GM21367 (cell line): Measurements from ENCODE around the gene CBR3.

Source experiments
- ATAC-seq: cut with Tn5 transposase; IDR thresholded peaks from one replicate; pipeline ENCODE4 v1.9.1; 2021; ENCODE audit not compliant: unreplicated experiment

Gene CBR3

DNA sequence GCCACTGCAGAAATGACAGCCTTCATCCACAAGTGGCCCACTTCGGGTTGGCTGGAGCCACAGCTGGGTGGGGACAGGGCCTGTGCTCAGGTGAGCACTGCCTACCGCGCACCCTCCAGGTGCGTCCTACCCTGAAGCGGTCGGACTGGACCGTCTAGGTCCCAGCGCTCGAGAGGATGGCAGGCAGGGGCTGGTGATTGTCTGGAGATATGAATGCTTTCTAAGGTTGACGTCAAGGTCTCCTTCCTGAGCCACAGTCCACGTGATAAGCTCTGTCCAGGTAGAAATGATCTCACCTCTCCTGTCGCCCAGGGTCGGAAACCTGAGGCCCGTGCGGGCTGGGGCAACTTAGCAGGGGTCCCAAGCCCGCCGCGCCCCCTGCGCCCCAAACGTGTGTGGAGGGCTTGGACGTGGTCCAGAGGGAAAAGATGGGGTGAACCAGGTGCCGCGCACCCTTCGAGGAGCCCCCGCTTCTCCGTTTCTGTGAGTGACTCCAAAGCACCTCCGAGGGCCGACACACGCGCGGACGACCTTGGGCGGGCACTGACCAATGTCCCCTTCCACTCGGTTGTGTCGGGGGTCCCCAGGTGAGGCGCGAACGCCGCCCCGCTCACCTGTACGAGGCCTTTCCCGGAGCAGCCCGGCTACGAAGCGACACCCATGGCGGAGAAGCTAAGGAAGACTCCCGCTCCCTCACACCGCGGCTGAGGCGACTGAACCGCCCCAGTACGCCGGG is 20.9 kb downstream of the CBR3 start:
- ATAC-seq = no peak

DNA sequence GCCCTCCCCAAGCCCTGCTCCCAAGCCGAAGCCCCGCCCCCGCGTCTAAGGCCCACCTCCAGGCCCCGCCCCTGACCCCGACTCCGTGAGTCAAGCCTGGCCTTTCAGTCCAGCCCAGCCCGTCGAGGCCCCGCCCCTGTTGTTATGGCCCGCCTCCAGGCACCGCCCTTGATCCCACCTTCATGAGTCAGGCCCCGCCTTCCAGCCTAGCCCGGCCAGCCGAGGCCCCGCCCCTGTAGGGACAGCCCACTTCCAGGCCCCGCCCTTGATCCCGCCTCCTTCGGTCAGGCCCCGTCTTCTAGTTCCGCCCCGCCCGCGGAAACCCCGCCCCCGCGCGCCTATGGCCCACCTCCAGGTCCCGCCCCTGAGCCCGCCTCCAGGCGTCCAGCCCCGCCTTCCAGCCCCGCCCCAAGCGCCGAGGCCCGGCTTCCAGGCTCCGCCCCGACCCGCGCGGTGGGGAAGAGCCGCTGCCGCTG is 21.5 kb downstream of the CBR3 start:
- peak; percentile 80 for ATAC-seq

DNA sequence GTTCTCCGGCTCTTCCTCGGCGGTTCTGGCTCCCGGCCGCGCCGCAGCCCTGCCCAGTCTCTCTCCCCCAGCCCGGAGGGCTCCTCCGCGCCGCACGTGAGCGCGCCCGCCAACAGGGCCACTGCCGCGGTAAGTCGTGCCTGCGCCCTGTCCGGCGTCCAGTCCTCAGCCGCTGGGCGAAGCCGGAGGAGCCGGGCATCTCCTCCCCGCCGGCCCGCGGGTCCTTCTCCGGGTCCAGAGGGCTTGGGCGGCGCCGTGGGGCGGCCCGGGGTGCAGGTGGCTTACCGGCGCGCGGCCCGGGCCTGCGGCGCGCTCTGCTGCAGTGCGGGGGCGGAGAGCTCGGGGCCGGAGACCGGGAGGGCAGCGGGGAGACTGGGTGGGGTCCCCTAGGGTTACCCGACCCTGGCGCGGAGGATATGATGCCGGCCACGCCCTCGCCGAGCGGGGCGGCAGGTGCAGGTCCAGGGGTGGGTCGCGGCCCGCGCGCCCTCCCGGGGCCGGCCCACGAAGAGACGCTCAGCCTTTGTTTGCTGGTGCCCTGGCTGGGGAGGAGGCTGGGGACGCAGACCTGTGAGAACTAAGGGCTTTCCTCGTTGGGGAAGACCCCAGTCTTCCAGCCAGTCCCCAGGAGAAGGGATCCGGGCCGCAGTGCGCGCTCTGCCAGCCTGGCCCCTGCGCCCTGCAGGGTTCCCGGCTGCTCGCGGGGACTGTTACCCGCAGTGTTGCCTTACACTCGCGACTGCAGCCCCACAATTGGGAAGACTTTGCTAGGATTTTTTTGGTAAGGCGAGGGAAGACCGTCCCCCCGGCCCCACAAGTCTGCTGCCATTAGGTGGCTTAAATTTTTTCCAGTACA is 22.2 kb downstream of the CBR3 start, which contains the start of gene DOP1B:
TSS of gene DOP1B (plus strand) at position 10 of the 856 bp plus-strand sequence. CDS start 7,910 bp downstream, outside the sequence.
- peak; percentile 19 for ATAC-seq

DNA sequence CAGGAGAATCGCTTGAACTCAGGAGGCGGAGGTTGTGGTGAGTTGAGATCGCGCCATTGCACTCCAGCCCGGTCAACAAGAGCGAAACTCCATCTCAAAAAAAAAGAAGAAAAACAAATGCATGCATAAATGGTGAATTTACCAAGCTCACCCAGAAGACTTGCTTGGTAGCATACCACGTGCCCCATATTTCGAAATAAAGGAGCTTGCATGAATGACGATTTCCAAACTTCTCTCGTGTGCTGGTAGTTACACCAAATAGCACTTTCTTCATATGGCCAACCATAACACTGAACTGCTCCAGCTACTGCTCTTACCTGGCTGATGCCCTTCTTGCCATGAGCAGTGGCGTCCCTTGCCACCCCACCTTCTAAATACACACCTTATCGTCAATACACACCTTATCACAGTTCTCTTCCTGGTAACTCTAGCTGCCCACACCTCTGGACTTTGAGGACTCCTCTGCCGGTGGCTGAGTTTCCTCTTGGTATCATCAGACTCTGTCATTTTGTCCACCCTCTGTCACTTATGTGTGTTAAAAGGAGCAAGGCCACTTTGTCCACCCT is 24.6 kb downstream of the CBR3 start:
- ATAC-seq = no peak

DNA sequence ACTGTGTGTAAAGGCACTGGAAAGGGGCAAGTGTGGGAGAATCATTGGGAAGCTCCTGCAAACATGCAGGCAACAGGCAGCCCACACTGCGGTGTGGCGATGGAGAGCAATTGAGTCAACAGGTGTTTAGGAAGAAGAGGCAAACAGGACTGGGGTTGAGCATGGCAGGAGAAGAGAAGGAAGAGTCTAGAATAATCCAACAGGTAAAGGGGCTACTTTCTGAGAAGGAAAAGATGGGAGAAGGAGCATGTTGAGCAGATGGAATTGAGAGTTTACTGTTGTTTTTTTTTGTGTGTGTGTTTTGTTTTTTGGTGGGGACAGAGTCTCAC is 25.9 kb downstream of the CBR3 start:
- no peak for ATAC-seq

DNA sequence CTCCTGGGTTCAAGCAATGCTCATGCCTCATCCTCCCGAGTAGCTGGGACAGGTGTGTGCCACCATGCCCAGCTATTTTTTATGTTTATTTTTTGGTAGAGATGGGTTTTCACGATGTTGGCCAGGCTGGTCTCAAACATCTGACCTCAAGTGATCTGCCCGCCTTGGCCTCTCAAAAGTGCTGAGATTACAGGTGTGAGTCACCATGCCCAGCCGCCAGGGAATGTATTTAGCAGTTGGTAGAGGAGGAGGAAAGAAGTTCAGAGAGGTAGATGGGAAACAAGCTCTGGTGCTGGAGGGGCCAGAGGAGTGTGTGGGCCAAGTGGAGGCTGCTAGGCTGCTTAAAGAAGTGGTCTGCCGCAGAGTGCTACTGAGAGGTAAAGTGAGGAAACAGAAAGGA is 27.8 kb downstream of the CBR3 start:
- no peak for ATAC-seq

DNA sequence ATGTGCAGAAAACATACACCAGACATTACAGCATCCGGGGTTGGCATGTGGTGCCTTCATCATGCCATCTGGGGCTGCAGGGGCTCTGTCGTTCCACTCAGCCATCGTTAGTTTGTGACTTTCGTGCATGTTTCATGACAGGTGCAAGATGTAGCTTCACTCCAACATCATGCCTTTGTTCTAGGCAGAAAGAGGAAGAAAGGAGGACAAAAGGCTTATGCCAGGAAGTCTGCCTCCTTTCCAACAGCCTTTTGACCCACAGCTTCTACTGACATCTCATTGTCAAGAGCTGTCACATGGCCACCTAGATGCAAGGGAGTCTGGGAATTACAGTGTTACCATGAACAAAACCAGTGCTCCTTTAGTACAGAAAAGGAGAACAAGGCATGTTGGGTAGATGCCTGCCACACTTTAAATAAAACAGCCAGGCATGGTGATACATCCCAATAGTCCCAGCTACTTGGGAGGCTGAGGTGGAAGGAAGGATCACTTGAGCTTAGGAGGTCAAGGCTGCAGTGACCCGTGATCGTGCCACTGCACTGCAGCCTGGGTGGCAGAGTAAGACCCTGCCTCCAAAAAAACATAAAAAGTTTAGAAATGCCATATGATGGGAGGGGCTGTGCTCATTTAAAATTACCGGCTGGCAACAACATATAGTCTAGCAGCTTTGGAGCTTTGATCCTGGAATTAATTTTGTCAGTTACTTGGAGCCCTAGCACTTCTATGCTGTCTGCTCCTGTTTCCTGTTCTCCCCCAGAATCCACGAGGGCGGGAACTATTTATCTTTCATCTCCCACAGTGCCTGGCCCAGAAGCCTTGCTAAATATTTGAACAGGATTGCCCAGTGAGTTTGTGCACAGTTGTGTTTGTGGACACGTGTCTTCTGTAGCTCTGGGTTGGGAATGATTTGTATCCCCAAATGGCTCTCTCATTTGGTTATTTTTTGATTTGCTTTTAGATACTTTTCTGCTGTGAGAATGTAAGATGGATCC is 29.2 kb downstream of the CBR3 start:
- no peak for ATAC-seq

DNA sequence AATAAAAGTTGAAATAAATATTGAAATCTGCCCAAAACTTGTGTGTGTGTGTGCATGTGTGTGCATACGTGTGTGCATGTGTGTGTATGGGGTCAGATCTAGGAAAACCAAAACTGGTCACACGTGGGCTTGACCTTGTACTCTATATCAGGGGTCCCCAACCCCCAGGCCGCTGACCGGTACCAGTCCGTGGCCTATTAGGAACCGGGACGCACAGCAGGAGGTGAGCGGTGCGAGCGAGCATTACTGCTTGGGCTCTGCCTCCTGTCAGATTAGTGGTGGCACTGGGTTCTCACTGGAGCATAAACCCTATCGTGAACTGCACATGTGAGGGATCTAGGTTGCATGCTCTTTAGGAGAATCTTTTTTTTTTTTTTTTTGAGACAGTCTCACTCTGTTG is 30.5 kb downstream of the CBR3 start:
- no peak for ATAC-seq

DNA sequence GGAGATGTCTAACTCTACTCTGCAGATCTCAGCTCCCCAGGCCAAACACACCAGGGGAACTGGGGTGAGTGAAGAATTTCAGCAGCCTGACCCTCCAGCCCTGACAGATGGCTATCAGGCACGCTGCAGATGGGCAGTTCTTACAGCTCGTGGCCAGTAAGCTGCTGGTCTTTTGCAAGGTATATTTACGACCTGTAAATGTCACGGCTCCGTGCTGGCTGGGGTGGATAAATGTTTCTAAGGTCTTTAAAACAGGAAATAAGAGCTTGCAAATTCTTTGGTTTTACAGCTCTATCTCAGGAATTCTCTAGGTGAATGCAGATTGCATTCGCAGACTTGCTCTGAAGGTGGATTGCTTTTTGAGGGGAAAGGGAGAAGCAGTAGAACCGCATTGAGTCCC is 31.8 kb downstream of the CBR3 start:
- no peak for ATAC-seq

DNA sequence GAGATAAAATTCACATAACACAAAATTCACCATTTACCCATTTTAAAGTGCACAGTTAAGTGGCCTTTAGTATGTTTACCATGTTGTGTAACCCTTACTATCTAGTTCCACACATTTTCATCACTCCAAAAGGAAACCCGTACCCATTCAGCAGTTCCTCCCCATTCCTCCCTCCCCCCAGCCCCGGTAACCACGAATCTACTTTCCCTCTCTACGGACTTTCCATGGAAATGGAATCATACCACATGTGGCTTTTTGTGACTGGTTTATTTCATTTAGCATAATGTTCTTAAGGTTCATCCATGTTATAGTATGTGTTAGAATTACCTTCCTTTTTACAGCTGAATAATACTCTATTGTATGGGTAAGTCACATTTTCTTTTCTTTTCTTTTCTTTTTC is 32.7 kb downstream of the CBR3 start:
- no peak for ATAC-seq

DNA sequence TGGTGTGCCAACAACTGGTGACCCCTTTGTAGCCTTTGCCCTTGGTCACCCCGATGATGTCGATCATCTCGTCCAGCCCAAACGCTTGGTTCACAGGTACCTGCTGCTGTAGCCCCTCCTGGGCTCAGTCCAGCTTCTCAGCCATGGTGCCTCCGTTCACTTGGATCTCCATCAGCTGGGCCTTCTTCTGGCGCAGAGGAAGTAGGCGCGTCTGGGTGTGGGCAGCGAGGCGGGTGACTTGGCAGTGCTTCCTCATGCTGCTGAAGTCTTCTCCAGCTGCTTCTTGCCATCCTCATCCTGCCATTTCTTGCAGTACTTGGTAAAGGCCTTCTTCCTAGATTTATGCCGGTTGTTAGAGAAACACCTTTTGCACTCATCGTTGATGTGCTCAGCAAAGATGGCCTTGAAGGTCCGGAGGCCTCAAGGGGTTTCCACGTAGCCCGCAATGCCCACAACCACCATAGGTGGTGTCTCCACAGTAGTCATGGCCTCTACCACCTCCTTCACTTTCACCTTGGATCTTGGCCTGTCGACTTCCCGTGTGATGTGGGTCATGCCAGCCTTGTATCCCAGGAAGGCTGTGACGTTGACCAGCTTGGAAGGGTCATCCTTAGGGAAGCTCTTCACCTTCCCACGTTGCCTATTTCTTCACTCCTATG is 34.7 kb downstream of the CBR3 start:
- ATAC-seq = no peak

DNA sequence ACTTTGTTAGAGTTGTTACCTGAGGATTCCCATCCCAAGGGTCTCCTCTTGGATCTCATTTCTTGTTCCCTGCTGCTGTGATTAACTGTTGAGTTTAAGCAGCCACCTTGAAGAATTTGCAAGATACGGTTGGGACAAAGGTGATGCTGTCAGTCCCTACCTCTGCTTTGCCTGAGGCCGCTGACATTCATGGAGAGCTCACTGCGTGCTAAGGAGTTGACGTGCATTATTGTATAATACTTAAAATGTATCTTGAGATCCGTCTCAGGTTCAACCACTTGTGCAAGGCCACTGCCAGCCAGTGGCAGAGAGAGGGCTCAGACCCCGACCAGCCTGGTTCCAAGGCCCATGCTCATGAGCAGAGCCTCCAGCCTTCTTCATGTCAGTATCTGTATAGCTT is 35.9 kb downstream of the CBR3 start:
- ATAC-seq = no peak

DNA sequence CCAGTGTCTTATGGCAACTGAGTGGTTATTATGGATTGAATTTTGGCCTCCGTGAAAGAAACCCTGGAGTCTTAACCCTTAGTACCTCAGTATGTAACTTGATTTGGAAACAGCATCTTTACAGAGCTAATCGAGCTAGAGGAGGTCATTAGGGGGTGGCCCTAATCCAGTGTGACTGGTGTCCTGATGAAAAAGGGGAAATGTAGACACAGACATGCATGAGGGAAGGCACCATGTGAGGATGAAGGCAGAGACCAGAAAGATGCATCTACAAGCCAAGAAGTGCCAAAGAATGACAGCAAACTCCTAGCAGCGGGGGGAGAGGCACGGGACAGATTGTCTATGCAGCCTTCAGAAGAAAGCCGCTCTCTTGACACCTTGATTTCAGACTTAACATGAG is 36.5 kb downstream of the CBR3 start:
- no peak for ATAC-seq

DNA sequence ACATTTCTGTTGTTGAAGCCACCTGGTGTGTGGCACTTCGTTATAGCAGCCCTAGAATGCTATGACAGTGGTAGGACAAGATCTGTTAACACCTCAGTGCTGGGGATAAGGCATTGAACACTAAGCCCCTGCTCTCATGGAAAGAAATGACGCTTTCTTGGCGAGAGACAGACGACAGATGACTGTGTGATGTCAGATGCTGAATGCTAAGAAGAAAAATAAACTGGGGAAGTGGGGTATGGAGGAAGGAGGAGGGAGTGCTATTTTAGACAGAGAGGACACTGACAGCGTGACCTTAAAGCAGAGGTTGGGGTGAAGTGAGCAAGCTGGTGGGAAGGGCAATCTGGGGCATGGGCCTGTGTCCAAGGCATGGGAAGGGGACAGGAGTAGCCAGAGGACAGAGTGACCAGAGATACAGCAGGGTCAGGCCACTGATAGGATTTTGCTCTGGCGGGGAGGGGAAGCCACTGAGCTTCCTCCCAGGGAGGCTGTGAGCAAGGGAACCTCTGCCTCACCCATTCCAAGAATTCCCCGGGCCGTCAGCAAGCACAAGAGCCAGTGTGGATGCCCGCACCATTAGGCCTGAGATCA is 37.0 kb downstream of the CBR3 start:
- no peak for ATAC-seq

DNA sequence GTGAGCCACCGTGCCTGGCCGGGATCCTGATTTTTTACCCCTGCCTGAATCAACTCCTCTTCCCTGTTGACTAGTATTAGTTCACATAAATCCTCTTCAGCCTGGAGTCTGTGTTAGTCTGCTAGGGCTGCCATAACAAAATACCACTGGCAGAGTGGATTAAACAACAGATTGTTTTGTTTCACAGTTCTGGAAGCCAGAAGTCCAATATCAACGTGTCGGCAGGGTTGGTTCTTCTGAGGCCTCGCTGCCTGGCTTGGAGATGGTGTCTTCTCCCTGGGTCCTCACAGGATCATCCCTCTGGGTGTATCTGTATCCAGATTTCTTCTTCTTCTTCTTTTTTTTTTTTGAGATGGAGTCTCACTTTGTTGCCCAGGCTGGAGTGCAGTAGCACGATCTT is 39.9 kb downstream of the CBR3 start:
- no peak for ATAC-seq

DNA sequence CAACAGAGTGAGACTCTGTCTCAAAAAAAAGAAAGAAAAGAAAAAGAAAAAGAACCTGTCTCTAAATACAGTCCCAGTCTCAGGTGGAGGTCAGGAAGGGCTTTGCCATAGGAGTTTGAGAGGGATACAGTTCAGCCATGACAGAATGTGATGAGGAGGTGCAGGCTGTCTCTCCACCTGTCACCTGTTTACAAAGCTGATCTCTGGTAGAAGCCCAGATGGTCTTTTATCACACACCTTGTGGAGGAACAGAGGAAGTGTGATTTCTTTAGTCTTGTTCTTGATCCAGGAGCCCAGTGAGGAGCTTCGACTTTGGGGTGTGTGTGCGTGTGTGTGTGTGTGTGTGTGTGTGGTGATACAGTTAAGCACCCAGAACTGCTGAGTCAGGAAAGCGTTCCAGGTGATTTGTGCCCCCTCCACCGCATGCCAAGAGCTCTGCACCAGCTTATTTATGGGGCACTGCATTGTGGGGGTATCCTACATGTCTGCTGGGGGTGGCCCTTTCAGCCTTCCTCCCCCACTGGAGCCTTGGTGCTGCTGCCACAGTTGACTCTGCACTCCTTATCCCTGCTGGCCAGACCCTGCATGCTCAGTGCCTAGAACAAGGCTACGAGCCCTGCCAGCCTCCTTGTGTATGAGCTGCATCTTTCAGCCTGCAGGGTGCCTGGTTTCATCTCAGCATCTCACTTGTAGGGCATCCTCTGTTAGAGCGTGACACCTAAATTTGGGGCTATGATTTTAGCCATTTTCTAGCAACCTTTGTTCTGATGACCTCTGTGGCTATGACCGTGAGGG is 41.1 kb downstream of the CBR3 start:
- no peak for ATAC-seq

DNA sequence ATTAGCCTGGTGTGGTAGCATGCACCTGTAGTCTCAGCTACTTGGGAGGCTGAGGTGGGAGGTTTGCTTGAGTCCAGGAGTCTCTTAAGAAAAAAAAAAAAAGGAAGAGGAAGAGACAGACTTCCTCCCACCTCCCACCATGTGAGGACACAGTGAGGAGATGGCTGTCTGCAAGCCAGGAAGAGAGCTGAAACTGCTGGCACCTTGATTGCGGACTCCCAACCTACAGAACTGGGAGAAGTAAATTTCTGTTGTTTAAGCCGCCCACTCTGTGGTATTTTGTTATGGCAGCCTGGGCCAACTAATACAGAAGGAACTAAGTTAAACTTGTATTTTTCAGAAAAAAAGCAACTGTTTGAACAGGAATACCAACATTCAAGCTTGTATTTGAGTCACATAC is 43.5 kb downstream of the CBR3 start:
- no peak for ATAC-seq

DNA sequence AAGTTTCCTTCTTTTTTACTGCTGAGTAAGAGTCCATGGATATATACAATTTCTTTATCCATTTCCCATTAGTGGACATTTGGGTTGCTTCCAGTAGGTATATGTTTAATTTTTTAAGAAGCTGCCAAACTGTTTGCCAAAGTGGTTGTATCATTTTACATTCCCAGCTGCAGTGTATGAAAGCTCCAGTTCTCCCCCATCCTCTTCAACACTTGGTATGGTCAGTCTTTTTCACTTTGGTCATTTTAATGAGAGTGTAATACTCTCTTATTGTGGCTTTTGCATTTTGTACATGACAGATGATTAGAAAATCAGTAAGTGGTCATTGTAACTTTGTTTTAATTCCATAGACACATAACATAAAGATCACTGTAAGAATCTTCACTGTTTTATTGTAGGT is 44.3 kb downstream of the CBR3 start:
- no peak for ATAC-seq

DNA sequence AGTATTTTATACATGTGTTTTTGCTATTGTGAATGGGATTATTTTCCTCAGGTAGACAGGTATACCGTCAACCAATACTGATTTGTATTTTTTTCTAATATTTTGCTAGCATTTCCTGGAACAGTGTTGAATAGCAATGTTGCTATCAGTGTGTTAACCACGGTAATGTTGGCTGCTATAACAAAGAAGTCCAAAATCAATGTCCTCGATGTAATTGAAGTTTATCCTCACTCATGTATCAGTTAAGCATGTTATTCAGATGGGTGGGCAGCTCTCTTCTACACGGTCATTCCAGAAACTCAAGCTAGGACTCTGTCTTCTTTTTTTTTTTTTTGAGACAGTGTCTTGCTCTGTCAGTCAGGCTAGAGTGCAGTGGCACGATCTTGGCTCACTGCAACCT is 46.1 kb downstream of the CBR3 start:
- ATAC-seq = no peak
